ENCODE results near the gene STK11IP.

DNA sequence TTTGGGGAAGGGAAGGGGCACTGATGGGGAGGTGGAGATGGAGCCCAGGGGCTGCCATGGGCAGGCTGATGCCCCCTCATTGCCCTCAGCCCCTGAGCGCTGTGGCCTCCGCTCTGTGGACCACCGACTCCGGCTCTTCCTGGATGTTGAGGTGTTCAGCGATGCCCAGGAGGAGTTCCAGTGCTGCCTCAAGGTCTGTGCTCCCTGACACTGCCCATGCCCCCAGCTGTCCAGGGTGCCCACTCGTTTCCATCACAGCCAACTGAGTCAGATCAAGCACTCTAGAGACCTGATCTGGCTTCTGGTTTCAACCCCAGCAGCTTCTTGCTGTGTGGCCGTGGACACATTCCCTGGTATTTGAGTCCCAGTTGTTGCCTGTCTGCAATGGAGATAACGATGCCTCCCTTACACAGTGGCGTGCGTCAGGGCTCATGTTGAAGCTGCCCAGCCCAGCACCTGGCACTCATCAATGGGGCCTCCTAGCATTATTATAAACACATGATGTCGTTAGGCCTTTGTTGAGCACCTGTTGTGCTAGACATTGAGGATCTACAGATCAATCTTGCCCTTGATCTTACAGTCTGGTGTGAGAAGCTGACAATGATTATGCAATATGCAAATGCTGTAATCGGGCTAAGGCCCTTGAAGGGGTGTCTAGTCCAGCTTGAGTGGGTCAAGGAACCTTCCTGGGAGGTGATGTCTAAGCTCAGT, 14.4 kb downstream of the STK11IP start:
- TF ChIP-seq POLR2A (IDR thresholded peaks at IDR 0.05; ENCODE audit: low read length) = no peak
- no peak for TF ChIP-seq GATA1 (IDR thresholded peaks at IDR 0.05; ENCODE audit: low read depth, low read length)

Measured in erythroblast (primary cell).